GM12892 (cell line): ENCODE measurements around the gene CEP128.

Experiments
- POLR2A ChIP-seq: IDR thresholded peaks from 2 replicates; pipeline ENCODE4 v1.6.1; 2011; ENCODE audit warnings: low read depth, low read length, control low read depth
- POLR2AphosphoS5 ChIP-seq: IDR thresholded peaks from 2 replicates; pipeline ENCODE4 v1.6.1; 2011; ENCODE audit warnings: low read depth, low read length, control low read depth
- TAF1 ChIP-seq: IDR thresholded peaks from 2 replicates; pipeline ENCODE4 v1.6.1; 2011; ENCODE audit warnings: low read depth, mild to moderate bottlenecking, control low read depth, low read length, borderline replicate concordance

GRCh38 chr14:80664576-80664975, 277.0 kb downstream of the CEP128 start:
- TF ChIP-seq POLR2AphosphoS5 (no peak), POLR2A (no peak), TAF1 (no peak)
